ENCODE results near the gene EPN1. TPM values are rescaled to one million over a fixed set of nuclear protein-coding genes. Genes with fewer than 3 reads are reported as not detected.

EPN1 gene
- total RNA-seq, 2 experiments from 2014 or later: 39.0 to 40.5 TPM

- Mint-ChIP-seq H3K27ac (no peak overlapping the region), H3K4me3 (no peak overlapping the region), H3K36me3 (ENCODE audit: low read depth) (peaks cover 88% of the 10 kb centered on the region), H3K9me3 (no peaks in the 10 kb centered on the region), H3K4me1 (ENCODE audit: low read depth) (peaks cover 18% of the 10 kb centered on the region), H3K27me3 (no peaks in the 10 kb centered on the region)
- ChIA-PET CTCF (no interaction called here), POLR2A (interaction anchor here (1.0 to 1.3 kb wide), 2 partner anchors 10 to 12 kb away, joined by 3 to 6 read pairs; partner anchors contain the start of gene U2AF2)
- Histone ChIP-seq H3K9me3 (ENCODE audit: control insufficient read depth in 1 of 2, insufficient read depth in 1 of 2, low read length in 2 of 2) (no peaks in the 10 kb centered on the region), H3K4me1 (ENCODE audit: insufficient read depth, low read length) (peaks cover 39% of the 10 kb centered on the region), H3K27ac (ENCODE audit: low read depth in 1 of 2, low read length in 2 of 2) (no peak overlapping the region), H3K36me3 (ENCODE audit: insufficient read depth, low read length) (peaks cover 87% of the 10 kb centered on the region), H3K27me3 (ENCODE audit: control insufficient read depth in 1 of 2, insufficient read depth in 2 of 2, low read length in 2 of 2) (no peaks in the 10 kb centered on the region), H3K4me3 (ENCODE audit: low read length) (no peak overlapping the region)
- no peak for DNase-seq
- intact Hi-C loops (cut with DNase I, micrococcal nuclease): no loop called here
- TF ChIP-seq, protein P1, sequence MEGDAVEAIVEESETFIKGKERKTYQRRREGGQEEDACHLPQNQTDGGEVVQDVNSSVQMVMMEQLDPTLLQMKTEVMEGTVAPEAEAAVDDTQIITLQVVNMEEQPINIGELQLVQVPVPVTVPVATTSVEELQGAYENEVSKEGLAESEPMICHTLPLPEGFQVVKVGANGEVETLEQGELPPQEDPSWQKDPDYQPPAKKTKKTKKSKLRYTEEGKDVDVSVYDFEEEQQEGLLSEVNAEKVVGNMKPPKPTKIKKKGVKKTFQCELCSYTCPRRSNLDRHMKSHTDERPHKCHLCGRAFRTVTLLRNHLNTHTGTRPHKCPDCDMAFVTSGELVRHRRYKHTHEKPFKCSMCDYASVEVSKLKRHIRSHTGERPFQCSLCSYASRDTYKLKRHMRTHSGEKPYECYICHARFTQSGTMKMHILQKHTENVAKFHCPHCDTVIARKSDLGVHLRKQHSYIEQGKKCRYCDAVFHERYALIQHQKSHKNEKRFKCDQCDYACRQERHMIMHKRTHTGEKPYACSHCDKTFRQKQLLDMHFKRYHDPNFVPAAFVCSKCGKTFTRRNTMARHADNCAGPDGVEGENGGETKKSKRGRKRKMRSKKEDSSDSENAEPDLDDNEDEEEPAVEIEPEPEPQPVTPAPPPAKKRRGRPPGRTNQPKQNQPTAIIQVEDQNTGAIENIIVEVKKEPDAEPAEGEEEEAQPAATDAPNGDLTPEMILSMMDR (IDR thresholded peaks at IDR 0.05): no peak
- ATAC-seq (ENCODE audit: poor library complexity): no peak
Observed at GRCh38 chr19:55667006-55667381, 8.0 kb upstream of the EPN1 start.

DNA sequence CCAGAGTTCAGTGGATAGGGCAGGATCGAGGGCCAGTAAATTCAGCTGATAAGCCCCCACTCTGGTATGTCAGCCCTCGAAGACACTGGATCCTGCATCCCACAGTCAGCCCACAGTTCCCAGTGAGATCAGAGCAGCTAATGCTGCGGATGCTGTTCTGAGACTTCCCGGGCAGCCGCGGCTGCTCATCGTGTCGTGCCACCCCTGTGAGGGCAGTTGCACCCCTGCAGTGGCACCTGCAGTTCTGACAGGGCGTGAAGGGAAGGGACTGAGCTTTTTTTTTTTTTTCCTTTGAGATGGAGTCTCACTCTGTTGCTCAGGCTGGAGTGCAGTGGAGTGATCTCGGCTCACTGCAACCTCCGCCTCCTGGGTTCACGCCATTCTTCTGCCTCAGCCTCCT is 7.5 kb upstream of the EPN1 start:
- DNase-seq (no peak), ATAC-seq (ENCODE audit: poor library complexity) (no peak)
- POLR2A ChIA-PET: interaction anchor here (1.0 to 1.3 kb wide), 2 partner anchors 11 to 13 kb away, joined by 3 to 6 read pairs; partner anchors contain the start of gene U2AF2
- Mint-ChIP-seq H3K27ac (no peak overlapping the region), H3K9me3 (no peaks in the 10 kb centered on the region), H3K36me3 (ENCODE audit: low read depth) (peaks cover 89% of the 10 kb centered on the region), H3K4me3 (no peak overlapping the region), H3K27me3 (no peaks in the 10 kb centered on the region), H3K4me1 (ENCODE audit: low read depth) (peaks cover 16% of the 10 kb centered on the region)
- H3K36me3 ChIP-seq (ENCODE audit: insufficient read depth, low read length): peaks cover 82% of the 10 kb centered on the region
- no peaks in the 10 kb centered on the region for H3K9me3 ChIP-seq (ENCODE audit: control insufficient read depth in 1 of 2, insufficient read depth in 1 of 2, low read length in 2 of 2)
- CTCF ChIA-PET: no interaction called here
- no peaks in the 10 kb centered on the region for H3K27me3 ChIP-seq (ENCODE audit: control insufficient read depth in 1 of 2, insufficient read depth in 2 of 2, low read length in 2 of 2)
- no peak overlapping the region for H3K27ac ChIP-seq (ENCODE audit: low read depth in 1 of 2, low read length in 2 of 2)
- TF ChIP-seq, protein P1 (IDR thresholded peaks at IDR 0.05): no peak
- H3K4me1 ChIP-seq (ENCODE audit: insufficient read depth, low read length): peaks cover 38% of the 10 kb centered on the region
- intact Hi-C loops (cut with DNase I, micrococcal nuclease): no loop called here
- H3K4me3 ChIP-seq (ENCODE audit: low read length): no peak overlapping the region

DNA sequence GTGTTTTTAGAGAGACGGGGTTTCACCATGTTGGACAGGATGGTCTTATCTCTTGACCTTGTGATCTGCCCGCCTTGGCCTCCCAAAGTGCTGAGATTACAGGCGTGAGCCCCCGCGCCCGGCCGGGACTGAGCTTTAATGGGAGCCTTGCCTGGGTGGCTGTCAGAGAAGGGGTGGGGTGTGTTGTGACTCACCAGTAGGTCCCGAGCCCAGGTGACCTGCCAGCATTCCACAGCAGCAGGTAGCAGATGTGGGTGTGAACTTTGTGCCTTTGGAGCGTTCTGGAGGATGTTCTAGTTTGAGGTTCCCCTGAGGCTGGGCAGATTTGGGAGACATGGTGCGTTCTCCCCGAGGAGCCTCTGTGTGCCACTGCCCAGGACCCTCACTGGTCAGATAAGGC is 7.1 kb upstream of the EPN1 start:
- no peaks in the 10 kb centered on the region for H3K27me3 ChIP-seq (ENCODE audit: control insufficient read depth in 1 of 2, insufficient read depth in 2 of 2, low read length in 2 of 2)
- Mint-ChIP-seq H3K27ac (no peak overlapping the region), H3K4me1 (ENCODE audit: low read depth) (peaks cover 12% of the 10 kb centered on the region), H3K27me3 (no peaks in the 10 kb centered on the region), H3K36me3 (ENCODE audit: low read depth) (peaks cover 85% of the 10 kb centered on the region), H3K9me3 (no peaks in the 10 kb centered on the region), H3K4me3 (no peak overlapping the region)
- no peak for DNase-seq
- CTCF ChIA-PET: no interaction called here
- no peak overlapping the region for H3K4me3 ChIP-seq (ENCODE audit: low read length)
- no peak overlapping the region for H3K27ac ChIP-seq (ENCODE audit: low read depth in 1 of 2, low read length in 2 of 2)
- POLR2A ChIA-PET: no interaction called here
- H3K36me3 ChIP-seq (ENCODE audit: insufficient read depth, low read length): peaks cover 78% of the 10 kb centered on the region
- ATAC-seq (ENCODE audit: poor library complexity): no peak
- intact Hi-C loops (cut with DNase I, micrococcal nuclease): no loop called here
- H3K9me3 ChIP-seq (ENCODE audit: control insufficient read depth in 1 of 2, insufficient read depth in 1 of 2, low read length in 2 of 2): no peaks in the 10 kb centered on the region
- TF ChIP-seq, protein P1 (IDR thresholded peaks at IDR 0.05): no peak
- H3K4me1 ChIP-seq (ENCODE audit: insufficient read depth, low read length): peaks cover 35% of the 10 kb centered on the region

All from CD4-positive, alpha-beta T cell (primary cell).